Right lobe of liver (tissue), 4 donors: ENCODE measurements around the gene RICTOR.

Experiments
- POLR2A ChIP-seq: fragments of 450-650 bp; IDR thresholded peaks from one replicate; pipeline ENCODE4 v1.6.1; 2017; ENCODE audit warnings: antibody characterized with exemption, mild to moderate bottlenecking
- TF ChIP-seq, protein P1 (sequence below), 4 donors: fragments of 200-600 bp in 3 of 4; fragments of 450-650 bp in 1 of 4; IDR thresholded peaks; one replicate each; pipeline versions ENCODE4 v1.5.1 to v1.8.0; 2016 to 2022; ENCODE audit warnings: antibody characterized with exemption in 4 of 4, mild to moderate bottlenecking in 2 of 4
- donor health status: DM: no; HTN: no; CAD: no.
- donor health status: DM: no; HTN: no; CAD: no.
- donor health status: DM: no; HTN: yes; CAD: no.

DNA sequence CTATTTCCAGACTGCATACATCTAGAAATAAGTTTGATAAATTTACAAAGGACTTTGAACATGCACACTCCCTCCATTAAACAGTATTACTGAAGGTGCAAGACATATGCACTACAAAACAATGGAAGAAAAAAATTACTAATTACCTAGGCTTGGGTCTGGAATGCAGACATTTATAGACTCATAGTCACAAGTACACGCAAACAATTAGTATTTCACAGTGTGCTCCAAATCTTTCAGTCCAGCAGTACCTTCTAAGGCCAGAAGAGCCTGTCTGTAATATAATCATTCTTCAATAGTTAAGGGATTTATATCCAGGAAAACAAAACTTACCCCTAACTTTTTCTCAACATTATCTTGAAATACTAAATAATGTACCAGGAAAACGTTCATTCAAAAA lies 11.2 kb downstream of the RICTOR start:
- TF ChIP-seq, protein P1, sequence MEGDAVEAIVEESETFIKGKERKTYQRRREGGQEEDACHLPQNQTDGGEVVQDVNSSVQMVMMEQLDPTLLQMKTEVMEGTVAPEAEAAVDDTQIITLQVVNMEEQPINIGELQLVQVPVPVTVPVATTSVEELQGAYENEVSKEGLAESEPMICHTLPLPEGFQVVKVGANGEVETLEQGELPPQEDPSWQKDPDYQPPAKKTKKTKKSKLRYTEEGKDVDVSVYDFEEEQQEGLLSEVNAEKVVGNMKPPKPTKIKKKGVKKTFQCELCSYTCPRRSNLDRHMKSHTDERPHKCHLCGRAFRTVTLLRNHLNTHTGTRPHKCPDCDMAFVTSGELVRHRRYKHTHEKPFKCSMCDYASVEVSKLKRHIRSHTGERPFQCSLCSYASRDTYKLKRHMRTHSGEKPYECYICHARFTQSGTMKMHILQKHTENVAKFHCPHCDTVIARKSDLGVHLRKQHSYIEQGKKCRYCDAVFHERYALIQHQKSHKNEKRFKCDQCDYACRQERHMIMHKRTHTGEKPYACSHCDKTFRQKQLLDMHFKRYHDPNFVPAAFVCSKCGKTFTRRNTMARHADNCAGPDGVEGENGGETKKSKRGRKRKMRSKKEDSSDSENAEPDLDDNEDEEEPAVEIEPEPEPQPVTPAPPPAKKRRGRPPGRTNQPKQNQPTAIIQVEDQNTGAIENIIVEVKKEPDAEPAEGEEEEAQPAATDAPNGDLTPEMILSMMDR (IDR thresholded peaks at IDR 0.05) = no peak
- TF ChIP-seq POLR2A = no peak
